HG03280 (cell line): ENCODE measurements around the gene VEZF1.

Experiments
- ATAC-seq: cut with Tn5 transposase; IDR thresholded peaks from one replicate; pipeline ENCODE4 v1.9.1; 2021; ENCODE audit warnings: mild to moderate bottlenecking, moderate library complexity; ENCODE audit not compliant: unreplicated experiment

Gene VEZF1

GRCh38 chr17:57930239-57930638 is 57.8 kb downstream of the VEZF1 start:
- no peak for ATAC-seq

GRCh38 chr17:57929386-57929785 is 58.7 kb downstream of the VEZF1 start:
- ATAC-seq, result no peak

- ATAC-seq, result no peak
Measured at GRCh38 chr17:57928928-57929327, 59.1 kb downstream of the VEZF1 start.

- ATAC-seq, result no peak
Measured at GRCh38 chr17:57927048-57927723, 60.9 kb downstream of the VEZF1 start.

GRCh38 chr17:57926723-57927047 is 61.4 kb downstream of the VEZF1 start:
- ATAC-seq, result no peak

GRCh38 chr17:57925361-57925990 is 62.6 kb downstream of the VEZF1 start:
- ATAC-seq, result no peak

GRCh38 chr17:57924677-57925076 is 63.4 kb downstream of the VEZF1 start:
- no peak for ATAC-seq
